Fibroblast of lung (primary cell): ENCODE results near the gene ROCK1.

Experiments
- CTCF ChIP-seq, 2 donors: IDR thresholded peaks in 1 of 2; conservative IDR thresholded peaks in 1 of 2; 1 replicate in 1 of 2; 2 replicates in 1 of 2; pipeline ENCODE4 v1.5.1; 2011 to 2012; ENCODE audit warnings: low read length in 2 of 2, control low read depth in 1 of 2, inconsistent platforms in 1 of 2, low read depth in 1 of 2, mild to moderate bottlenecking in 1 of 2
- EZH2 ChIP-seq: IDR thresholded peaks from 2 replicates; pipeline ENCODE4 v1.5.1; 2012; ENCODE audit warnings: low read length, control low read depth, mild to moderate bottlenecking; ENCODE audit errors: missing control alignments

- TF ChIP-seq CTCF (conservative IDR thresholded peaks at IDR 0.05 in 1 of 2, IDR thresholded peaks at IDR 0.05 in 1 of 2; ENCODE audit: low read depth in 1 of 2, low read length in 2 of 2), result no peak
- TF ChIP-seq EZH2, result no peak
Measured at GRCh38 chr18:21129566-21130216, 18.1 kb upstream of the ROCK1 start.
